Mesendoderm (in vitro differentiated cells): ENCODE data around the gene PPARGC1A. TPM values are rescaled to one million over a fixed set of nuclear protein-coding genes. Genes with fewer than 3 reads are reported as not detected.

Experiments
- DNase-seq: peaks from one replicate; pipeline ENCODE4 v3.0.0; 2013
- H2AK5ac ChIP-seq: 2 replicates; pipeline ENCODE4 v1.6.1; 2013; ENCODE audit warnings: low read length, inconsistent platforms
- H2BK120ac ChIP-seq: 2 replicates; pipeline ENCODE4 v1.6.1; 2013; ENCODE audit warnings: low read depth, mild to moderate bottlenecking, low read length, moderate library complexity, mixed read lengths
- H2BK15ac ChIP-seq: replicated peaks from 2 replicates; pipeline ENCODE4 v1.6.1; 2013; ENCODE audit warnings: low read depth, mild to moderate bottlenecking, moderate library complexity
- H2BK5ac ChIP-seq: 2 replicates; pipeline ENCODE4 v1.6.1; 2013; ENCODE audit warnings: low read length, inconsistent platforms
- H3K18ac ChIP-seq: 2 replicates; pipeline ENCODE4 v1.6.1; 2013; ENCODE audit warnings: mild to moderate bottlenecking, low read length, mixed read lengths
- H3K23ac ChIP-seq: one replicate; pipeline ENCODE4 v1.6.1; 2013; ENCODE audit warnings: low read length
- H3K27ac ChIP-seq: 2 replicates; pipeline ENCODE4 v1.5.1; 2013; ENCODE audit warnings: low read depth, mild to moderate bottlenecking, inconsistent platforms, low read length, moderate library complexity
- H3K27me3 ChIP-seq: 2 replicates; pipeline ENCODE4 v1.6.1; 2013; ENCODE audit warnings: low read length, control low read depth, mild to moderate bottlenecking, inconsistent platforms; ENCODE audit not compliant: insufficient read depth, poor library complexity
- H3K36me3 ChIP-seq: 2 replicates; pipeline ENCODE4 v1.6.1; 2013; ENCODE audit warnings: low read length, inconsistent platforms; ENCODE audit not compliant: control insufficient read depth, insufficient read depth
- H3K4ac ChIP-seq: one replicate; pipeline ENCODE4 v1.6.1; 2013; ENCODE audit warnings: low read depth, mild to moderate bottlenecking, low read length, moderate library complexity
- H3K4me1 ChIP-seq: 2 replicates; pipeline ENCODE4 v1.6.1; 2013; ENCODE audit warnings: low read depth, low read length, inconsistent platforms; ENCODE audit not compliant: control insufficient read depth
- H3K4me2 ChIP-seq: 2 replicates; pipeline ENCODE4 v1.6.1; 2013; ENCODE audit warnings: low read length
- H3K4me3 ChIP-seq: 2 replicates; pipeline ENCODE4 v1.5.1; 2013; ENCODE audit warnings: mild to moderate bottlenecking, low read length
- H3K56ac ChIP-seq: one replicate; pipeline ENCODE4 v1.6.1; 2013; ENCODE audit warnings: low read length
- H3K79me1 ChIP-seq: 2 replicates; pipeline ENCODE4 v1.6.1; 2013; ENCODE audit warnings: low read length, inconsistent platforms
- H3K79me2 ChIP-seq: 2 replicates; pipeline ENCODE4 v1.6.1; 2013; ENCODE audit warnings: mild to moderate bottlenecking, low read length; ENCODE audit not compliant: control insufficient read depth, insufficient read depth
- H3K9ac ChIP-seq: 2 replicates; pipeline ENCODE4 v1.6.1; 2013; ENCODE audit warnings: low read length, inconsistent platforms
- H4K5ac ChIP-seq: one replicate; pipeline ENCODE4 v1.6.1; 2013; ENCODE audit warnings: low read length
- H4K8ac ChIP-seq: one replicate; pipeline ENCODE4 v1.6.1; 2013; ENCODE audit warnings: low read depth, mild to moderate bottlenecking, control low read depth, low read length, moderate library complexity
- WGBS: extraction: QIAGEN DNeasy Blood & Tissue Kit; methylation state at CpG from one replicate; pipeline ENCODE4 v1.1.7; 2013; ENCODE audit warnings: low lambda C conversion rate, missing lambda C conversion rate; ENCODE audit not compliant: insufficient coverage; ENCODE audit errors: extremely low coverage; 5-methylcytosine and 5-hydroxymethylcytosine counted together
- polyA plus RNA-seq, 2 experiments: library from polyadenylated mRNA; stranded (reverse); fragments of 200-250 nt; gene quantifications; one replicate each; pipeline ENCODE4 v1.2.3, GENCODE V29; 2013

PPARGC1A gene
- polyA plus RNA-seq (2013, experiment 1 of 2), result 0.90 TPM
- 1.1 TPM for polyA plus RNA-seq (2013, experiment 2 of 2)

DNA sequence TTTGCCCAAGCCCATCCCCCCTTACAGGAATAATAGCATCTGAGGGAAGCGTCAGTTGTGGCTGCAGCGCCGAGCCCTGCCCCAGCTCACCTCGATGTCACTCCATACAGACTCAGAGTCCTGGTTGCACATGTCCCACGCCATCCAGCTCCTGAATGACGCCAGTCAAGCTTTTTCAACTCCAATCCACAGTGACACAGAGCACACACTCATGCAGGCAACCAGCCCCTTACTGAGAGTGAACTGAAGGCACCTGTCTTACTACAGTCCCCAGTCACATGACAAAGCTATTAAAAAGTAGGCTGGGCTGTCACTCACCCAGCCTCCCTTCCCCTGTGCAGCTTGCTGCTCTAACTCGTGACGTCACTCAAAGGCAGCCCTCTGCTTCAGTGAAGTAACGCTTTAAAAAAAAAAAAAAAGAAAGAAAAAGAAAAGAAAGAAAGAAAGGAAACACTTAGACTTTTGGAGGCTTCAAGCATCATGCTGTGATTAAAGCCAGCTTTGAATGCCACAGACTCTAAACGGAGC is at the start of gene PPARGC1A:
Gene PPARGC1A (minus strand): TSS at position 234 of the 528 bp plus-strand sequence. CDS start 90 bp downstream, at position 144.
- H2BK5ac ChIP-seq, result no peak within 1 kb of the TSS
- H2AK5ac ChIP-seq, result no peak within 1 kb of the TSS
- no peaks in the 10 kb centered on the region for H3K36me3 ChIP-seq
- no peaks in the 10 kb centered on the region for H3K79me1 ChIP-seq
- peak; percentile 43 for DNase-seq
- no CpG with 5 or more reads among the region's 10 CpGs for WGBS
- no peak within 1 kb of the TSS for H3K9ac ChIP-seq
- H3K56ac ChIP-seq, result peak within 1 kb of the TSS; percentile 19
- no peak within 1 kb of the TSS for H3K27ac ChIP-seq
- no peak within 1 kb of the TSS for H4K5ac ChIP-seq
- H3K4me2 ChIP-seq, result peak within 1 kb of the TSS; percentile 54
- H3K23ac ChIP-seq, result no peak within 1 kb of the TSS
- no peak within 1 kb of the TSS for H3K4me3 ChIP-seq
- peaks cover 5% of the 10 kb centered on the region for H3K4me1 ChIP-seq
- no peak within 1 kb of the TSS for H3K4ac ChIP-seq
- H3K18ac ChIP-seq, result no peak within 1 kb of the TSS
- H3K79me2 ChIP-seq, result no peaks in the 10 kb centered on the region
- no peaks in the 10 kb centered on the region for H3K27me3 ChIP-seq
- H4K8ac ChIP-seq, result no peak within 1 kb of the TSS
- H2BK15ac ChIP-seq, result no peak within 1 kb of the TSS
- H2BK120ac ChIP-seq, result no peak within 1 kb of the TSS

GRCh38 chr4:23938796-23939195 is 48.9 kb upstream of the PPARGC1A start:
- no peak overlapping the region for H2BK15ac ChIP-seq
- H3K4ac ChIP-seq, result no peak overlapping the region
- H3K36me3 ChIP-seq, result no peaks in the 10 kb centered on the region
- H3K4me3 ChIP-seq, result no peak overlapping the region
- no peak overlapping the region for H3K4me2 ChIP-seq
- H2AK5ac ChIP-seq, result no peak overlapping the region
- no peaks in the 10 kb centered on the region for H3K79me2 ChIP-seq
- WGBS, result no CpG with 5 or more reads among the region's 1 CpG
- no peaks in the 10 kb centered on the region for H3K27me3 ChIP-seq
- H4K8ac ChIP-seq, result no peak overlapping the region
- H3K23ac ChIP-seq, result no peak overlapping the region
- H3K4me1 ChIP-seq, result peaks cover 3% of the 10 kb centered on the region
- no peak for DNase-seq
- no peak overlapping the region for H3K27ac ChIP-seq
- no peak overlapping the region for H3K9ac ChIP-seq
- H4K5ac ChIP-seq, result no peak overlapping the region
- H3K79me1 ChIP-seq, result no peaks in the 10 kb centered on the region
- H3K56ac ChIP-seq, result no peak overlapping the region
- H2BK5ac ChIP-seq, result no peak overlapping the region
- H2BK120ac ChIP-seq, result no peak overlapping the region
- H3K18ac ChIP-seq, result no peak overlapping the region

DNA sequence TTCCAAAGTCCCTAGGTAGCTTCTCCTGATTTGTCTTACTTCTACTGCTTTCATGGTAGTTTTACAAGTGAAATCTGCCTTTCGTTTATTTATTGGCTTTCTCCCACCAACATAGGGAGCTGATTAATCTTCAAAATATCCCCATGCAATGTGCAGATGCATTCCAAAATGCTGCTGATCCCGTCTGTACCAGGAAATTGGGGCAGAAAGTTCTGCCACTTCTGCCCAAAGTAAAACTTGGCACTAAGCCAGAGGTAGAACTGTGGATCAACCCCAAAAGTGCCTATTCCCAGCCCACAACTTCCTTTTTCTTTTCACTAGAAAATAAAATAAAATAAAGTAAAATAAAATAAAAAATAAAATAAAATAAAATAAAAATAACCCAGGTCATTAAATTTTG is 47.3 kb upstream of the PPARGC1A start:
- Histone ChIP-seq H4K8ac (no peak overlapping the region), H2BK15ac (no peak overlapping the region), H3K4me2 (no peak overlapping the region), H3K4ac (no peak overlapping the region), H3K36me3 (no peaks in the 10 kb centered on the region), H4K5ac (no peak overlapping the region), H3K79me2 (no peaks in the 10 kb centered on the region), H3K56ac (no peak overlapping the region), H2BK120ac (no peak overlapping the region), H3K27ac (no peak overlapping the region), H3K9ac (no peak overlapping the region), H2AK5ac (no peak overlapping the region), H3K27me3 (no peaks in the 10 kb centered on the region), H3K18ac (no peak overlapping the region), H3K23ac (no peak overlapping the region), H3K79me1 (no peaks in the 10 kb centered on the region), H3K4me3 (no peak overlapping the region), H3K4me1 (peaks cover 4% of the 10 kb centered on the region), H2BK5ac (no peak overlapping the region)
- no peak for DNase-seq
- no CpG with 5 or more reads among the region's 2 CpGs for WGBS

GRCh38 chr4:23934915-23935314 is 45.1 kb upstream of the PPARGC1A start:
- Histone ChIP-seq H2BK5ac (peak overlapping the region; percentile 67), H3K27ac (peak overlapping the region; percentile 72), H2BK120ac (no peak overlapping the region), H3K4me1 (peaks cover 7% of the 10 kb centered on the region), H3K9ac (no peak overlapping the region), H3K79me1 (no peaks in the 10 kb centered on the region), H3K18ac (peak overlapping the region; percentile 66), H2BK15ac (no peak overlapping the region), H3K4me3 (no peak overlapping the region), H3K23ac (no peak overlapping the region), H4K8ac (no peak overlapping the region), H3K36me3 (no peaks in the 10 kb centered on the region), H3K79me2 (no peaks in the 10 kb centered on the region), H3K56ac (peak overlapping the region; percentile 58), H3K4ac (no peak overlapping the region), H4K5ac (no peak overlapping the region), H3K27me3 (no peaks in the 10 kb centered on the region), H3K4me2 (no peak overlapping the region), H2AK5ac (no peak overlapping the region)
- WGBS, result no CpG with 5 or more reads among the region's 3 CpGs
- peak; percentile 93 for DNase-seq

- Histone ChIP-seq H3K4me1 (peaks cover 7% of the 10 kb centered on the region), H3K9ac (no peak overlapping the region), H3K56ac (peak overlapping the region; percentile 61), H3K79me2 (no peaks in the 10 kb centered on the region), H3K4me3 (no peak overlapping the region), H2AK5ac (no peak overlapping the region), H3K27ac (peak overlapping the region; percentile 72), H3K27me3 (no peaks in the 10 kb centered on the region), H3K4me2 (no peak overlapping the region), H2BK5ac (peak overlapping the region; percentile 52), H3K79me1 (no peaks in the 10 kb centered on the region), H3K23ac (no peak overlapping the region), H4K5ac (no peak overlapping the region), H3K36me3 (no peaks in the 10 kb centered on the region), H2BK15ac (no peak overlapping the region), H3K18ac (peak overlapping the region; percentile 51), H4K8ac (no peak overlapping the region), H2BK120ac (no peak overlapping the region), H3K4ac (peak overlapping the region; percentile 56)
- peak; percentile 84 for DNase-seq
- WGBS, result no CpG with 5 or more reads among the region's 4 CpGs
These were observed 44.4 kb upstream of the PPARGC1A start for GRCh38 chr4:23934223-23934622.

DNA sequence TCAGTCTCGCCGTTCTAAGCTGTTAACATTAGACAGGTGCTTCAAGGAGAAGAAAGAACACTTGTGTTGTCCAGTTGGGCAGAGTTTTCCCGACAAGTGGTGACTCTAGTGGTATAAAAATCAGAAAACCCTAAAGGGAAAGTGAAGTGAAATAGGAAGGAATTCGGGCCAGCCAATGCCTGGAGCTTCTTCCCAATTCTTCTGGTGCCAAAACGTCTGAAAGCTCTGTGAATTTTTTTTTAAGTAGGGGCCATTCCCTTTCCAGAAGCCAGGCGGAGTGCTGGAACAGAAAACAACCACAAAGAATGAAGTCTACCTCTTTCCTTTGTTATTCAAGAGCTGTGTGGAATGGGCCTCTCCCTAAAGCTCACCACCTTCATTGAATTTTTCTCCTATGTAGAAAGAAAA is 43.1 kb upstream of the PPARGC1A start:
- Histone ChIP-seq H3K79me1 (no peaks in the 10 kb centered on the region), H3K9ac (no peak overlapping the region), H3K23ac (no peak overlapping the region), H4K5ac (no peak overlapping the region), H3K27me3 (no peaks in the 10 kb centered on the region), H3K4me1 (peaks cover 7% of the 10 kb centered on the region), H2BK15ac (no peak overlapping the region), H3K79me2 (no peaks in the 10 kb centered on the region), H3K27ac (peak overlapping the region; percentile 8), H3K4ac (no peak overlapping the region), H3K4me3 (no peak overlapping the region), H3K4me2 (no peak overlapping the region), H2AK5ac (no peak overlapping the region), H3K18ac (peak overlapping the region; percentile 47), H4K8ac (no peak overlapping the region), H2BK5ac (no peak overlapping the region), H3K36me3 (no peaks in the 10 kb centered on the region), H3K56ac (no peak overlapping the region), H2BK120ac (no peak overlapping the region)
- no CpG with 5 or more reads among the region's 6 CpGs for WGBS
- peak; percentile 91 for DNase-seq
